ENCODE data around the gene TBC1D22A. TPM values are rescaled to one million over a fixed set of nuclear protein-coding genes. Genes with fewer than 3 reads are reported as not detected.

TBC1D22A gene
- total RNA-seq, 4 donors from 2014 or later: 31.2 to 111 (median 41.8) TPM

DNA sequence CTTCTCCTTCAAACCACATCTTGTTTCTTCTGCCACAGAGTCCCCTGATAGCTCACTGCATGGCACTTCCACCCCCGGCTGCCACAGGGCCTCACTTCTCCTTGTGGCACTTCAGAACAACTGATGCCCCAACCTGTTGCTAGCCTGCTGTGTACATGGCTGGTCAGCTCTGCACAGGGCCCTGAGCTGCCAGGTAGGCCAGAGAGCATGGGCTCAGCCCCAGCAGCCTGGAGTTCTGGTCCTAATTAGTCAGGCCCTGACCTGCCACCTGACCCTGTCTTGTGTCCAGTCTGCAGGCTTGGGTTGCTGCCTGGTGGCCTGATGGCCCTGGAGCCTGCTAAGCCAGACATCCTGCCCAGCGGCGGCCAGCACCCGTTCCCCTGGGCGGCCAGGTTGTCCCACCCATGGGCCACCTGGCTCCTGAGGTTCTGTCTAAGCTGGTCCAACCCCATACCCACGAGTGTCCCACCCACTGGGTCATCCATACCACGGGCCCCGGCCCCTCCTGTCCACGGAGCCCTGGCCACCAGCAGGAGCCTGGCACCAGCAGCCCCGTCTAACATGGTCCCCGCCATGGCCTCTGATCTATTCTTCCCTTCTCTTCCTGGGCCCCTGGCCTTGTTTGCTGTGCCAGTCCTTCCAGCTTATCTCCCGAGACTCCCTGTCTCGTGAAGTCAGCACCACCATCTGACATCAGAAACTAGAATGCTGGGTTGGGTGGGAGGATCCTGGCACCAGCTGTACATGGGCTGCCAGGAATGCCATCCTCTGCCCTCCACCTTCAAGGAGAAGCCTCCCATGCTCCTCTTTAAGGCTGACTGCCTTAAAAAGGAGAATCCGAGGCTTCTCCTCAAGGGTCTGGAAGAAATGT, 21.3 kb upstream of the TBC1D22A start:
- DNase-seq: no peak
- Histone ChIP-seq H3K27me3 (no peaks in the 10 kb centered on the region), H3K36me3 (no peaks in the 10 kb centered on the region), H3K9me3 (no peaks in the 10 kb centered on the region), H3K27ac (no peak overlapping the region), H3K4me3 (no peak overlapping the region), H3K4me1 (peaks cover 22 to 77% (median 48%) of the 10 kb centered on the region in 4 donors)
- 83 to 100% methylated on average over 2 to 12 of the region's 14 CpGs for WGBS, 2 donors (ENCODE audit: low coverage in 1 of 2)
- in situ Hi-C loops (cut with MboI; ENCODE audit: low pct_ligation_motif_present in 1 of 4, low pct_unique_long_range_greater_than_20kb in 1 of 4, low sequenced_read_pairs in 3 of 4): loop anchor here in 1 of 4 donors (25.0 kb wide), 1 partner anchor 179 kb away; no protein-coding TSS in a partner anchor
- intact Hi-C loops (cut with DNase I; ENCODE audit: low total_unique reads): no loop called here
- no peak for TF ChIP-seq POLR2AphosphoS5 (IDR thresholded peaks at IDR 0.05)
- TF ChIP-seq, protein P1, sequence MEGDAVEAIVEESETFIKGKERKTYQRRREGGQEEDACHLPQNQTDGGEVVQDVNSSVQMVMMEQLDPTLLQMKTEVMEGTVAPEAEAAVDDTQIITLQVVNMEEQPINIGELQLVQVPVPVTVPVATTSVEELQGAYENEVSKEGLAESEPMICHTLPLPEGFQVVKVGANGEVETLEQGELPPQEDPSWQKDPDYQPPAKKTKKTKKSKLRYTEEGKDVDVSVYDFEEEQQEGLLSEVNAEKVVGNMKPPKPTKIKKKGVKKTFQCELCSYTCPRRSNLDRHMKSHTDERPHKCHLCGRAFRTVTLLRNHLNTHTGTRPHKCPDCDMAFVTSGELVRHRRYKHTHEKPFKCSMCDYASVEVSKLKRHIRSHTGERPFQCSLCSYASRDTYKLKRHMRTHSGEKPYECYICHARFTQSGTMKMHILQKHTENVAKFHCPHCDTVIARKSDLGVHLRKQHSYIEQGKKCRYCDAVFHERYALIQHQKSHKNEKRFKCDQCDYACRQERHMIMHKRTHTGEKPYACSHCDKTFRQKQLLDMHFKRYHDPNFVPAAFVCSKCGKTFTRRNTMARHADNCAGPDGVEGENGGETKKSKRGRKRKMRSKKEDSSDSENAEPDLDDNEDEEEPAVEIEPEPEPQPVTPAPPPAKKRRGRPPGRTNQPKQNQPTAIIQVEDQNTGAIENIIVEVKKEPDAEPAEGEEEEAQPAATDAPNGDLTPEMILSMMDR (IDR thresholded peaks at IDR 0.05): no peak
- TF ChIP-seq POLR2A (IDR thresholded peaks at IDR 0.05): no peak
- no peak for TF ChIP-seq EP300 (IDR thresholded peaks at IDR 0.05; ENCODE audit: low read depth)

DNA sequence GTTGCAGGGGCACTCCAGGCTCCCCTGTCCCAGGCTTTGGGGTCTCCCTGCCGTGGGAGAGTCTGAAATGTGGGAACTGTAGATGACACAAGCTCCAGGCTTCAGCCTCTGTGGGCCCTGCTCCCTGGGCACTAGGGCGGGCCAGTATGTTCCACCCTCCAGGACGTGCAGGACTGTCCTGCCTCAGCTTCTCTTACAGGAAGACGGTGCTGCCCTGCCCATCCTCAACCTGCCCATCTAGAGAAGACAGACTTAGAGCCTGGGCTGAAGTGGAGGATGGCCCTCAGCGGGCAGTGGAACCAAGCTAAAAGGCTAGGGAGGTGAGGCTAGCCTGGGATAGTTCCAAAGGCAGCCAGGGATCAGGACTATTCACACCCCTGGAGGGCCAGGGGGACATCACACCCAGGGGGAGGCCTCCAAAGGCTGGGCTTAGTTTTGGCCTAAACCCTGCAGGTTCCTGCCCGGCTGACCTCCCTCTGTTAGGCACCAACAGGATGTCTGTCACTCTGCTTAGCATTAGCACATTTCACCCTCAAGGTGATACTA, 20.4 kb upstream of the TBC1D22A start:
- in situ Hi-C loops (cut with MboI; ENCODE audit: low pct_ligation_motif_present in 1 of 4, low pct_unique_long_range_greater_than_20kb in 1 of 4, low sequenced_read_pairs in 3 of 4) (loop anchor here in 1 of 4 donors (25.0 kb wide), 1 partner anchor 180 kb away; no protein-coding TSS in a partner anchor), intact Hi-C loops (cut with DNase I; ENCODE audit: low total_unique reads) (no loop called here)
- 77% methylated on average over 6 of the region's 6 CpGs; no CpG with 5 or more reads in 1 of the 2 donors for WGBS, 2 donors (ENCODE audit: low coverage in 1 of 2)
- H3K9me3 ChIP-seq: no peaks in the 10 kb centered on the region
- peak overlapping the region; percentile 65 to 71 (median 66) for H3K27ac ChIP-seq
- H3K4me3 ChIP-seq: no peak overlapping the region
- TF ChIP-seq POLR2A (IDR thresholded peaks at IDR 0.05): no peak
- TF ChIP-seq EP300 (IDR thresholded peaks at IDR 0.05; ENCODE audit: low read depth): no peak
- TF ChIP-seq, protein P1 (IDR thresholded peaks at IDR 0.05): no peak
- TF ChIP-seq POLR2AphosphoS5 (IDR thresholded peaks at IDR 0.05): no peak
- H3K4me1 ChIP-seq: peaks cover 16 to 68% (median 39%) of the 10 kb centered on the region in 4 donors
- H3K36me3 ChIP-seq: no peaks in the 10 kb centered on the region
- DNase-seq: no peak
- no peaks in the 10 kb centered on the region for H3K27me3 ChIP-seq

DNA sequence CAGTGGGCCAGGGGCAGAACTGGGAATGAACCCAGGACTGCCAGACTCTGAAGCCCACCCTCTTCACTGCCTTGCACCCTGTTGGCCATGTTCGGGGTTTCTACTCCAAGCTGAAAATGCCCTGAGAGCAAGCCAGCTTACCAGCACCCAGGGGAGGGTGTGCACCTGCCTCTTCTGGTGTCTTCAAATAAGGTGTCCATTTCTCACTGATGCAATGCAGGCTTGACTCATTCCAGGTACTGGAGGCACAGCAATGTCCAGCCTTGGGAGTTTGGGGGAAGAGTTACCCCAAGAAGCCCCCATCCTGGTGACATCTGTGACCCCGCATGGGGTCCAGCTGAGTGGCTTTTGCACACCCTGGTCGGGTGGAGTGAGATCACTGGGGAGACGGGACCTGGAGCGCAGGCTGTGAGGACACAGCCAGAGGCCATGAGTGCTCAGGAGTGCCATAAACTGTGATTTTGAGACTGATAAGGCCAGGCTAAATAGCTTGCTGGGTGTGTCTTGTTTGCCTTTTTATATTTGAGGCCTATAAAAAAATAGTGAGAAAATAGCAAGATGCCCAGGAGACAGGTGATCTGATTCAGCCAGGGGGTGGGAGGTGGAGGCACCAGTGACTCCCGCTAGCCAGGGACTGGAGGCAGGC, 19.8 kb upstream of the TBC1D22A start:
- in situ Hi-C loops (cut with MboI; ENCODE audit: low pct_ligation_motif_present in 1 of 4, low pct_unique_long_range_greater_than_20kb in 1 of 4, low sequenced_read_pairs in 3 of 4): loop anchor here in 1 of 4 donors (25.0 kb wide), 1 partner anchor 180 kb away; no protein-coding TSS in a partner anchor
- intact Hi-C loops (cut with DNase I; ENCODE audit: low total_unique reads): no loop called here
- Histone ChIP-seq H3K36me3 (no peaks in the 10 kb centered on the region), H3K4me3 (no peak overlapping the region), H3K9me3 (no peaks in the 10 kb centered on the region), H3K4me1 (peaks cover 16 to 65% (median 36%) of the 10 kb centered on the region in 4 donors), H3K27ac (peak overlapping the region; percentile 65 to 71 (median 66)), H3K27me3 (no peaks in the 10 kb centered on the region)
- DNase-seq: peak; percentile 72
- WGBS, 2 donors (ENCODE audit: low coverage in 1 of 2): 47 to 83% methylated on average over 2 to 6 of the region's 6 CpGs
- TF ChIP-seq EP300 (IDR thresholded peaks at IDR 0.05; ENCODE audit: low read depth): no peak
- peak in 2 of 3 donors; percentile 23 to 48 for TF ChIP-seq POLR2AphosphoS5 (IDR thresholded peaks at IDR 0.05)
- TF ChIP-seq, protein P1 (IDR thresholded peaks at IDR 0.05): no peak
- no peak for TF ChIP-seq POLR2A (IDR thresholded peaks at IDR 0.05)

DNA sequence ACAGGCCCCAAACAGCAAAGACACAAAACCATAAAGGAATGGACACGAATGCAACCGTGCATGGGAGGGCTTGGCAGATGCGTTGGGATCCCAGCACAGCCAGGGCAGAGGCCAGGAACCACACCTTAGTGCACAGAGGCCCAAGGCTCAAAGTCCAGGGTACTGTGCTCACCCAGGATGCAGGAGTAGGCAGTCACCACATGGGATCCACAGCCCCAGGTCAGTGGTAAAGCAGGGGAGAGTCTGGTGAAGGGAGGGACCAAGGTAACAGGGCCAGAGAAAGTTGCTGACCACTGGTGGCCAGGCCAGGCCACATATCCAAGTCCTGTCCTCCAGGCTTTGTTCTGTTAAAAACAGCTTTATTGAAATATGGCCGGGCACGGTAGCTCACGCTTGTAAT, 17.9 kb upstream of the TBC1D22A start:
- Histone ChIP-seq H3K4me3 (no peak overlapping the region), H3K27me3 (no peaks in the 10 kb centered on the region), H3K4me1 (peaks cover 16 to 56% (median 30%) of the 10 kb centered on the region in 4 donors), H3K27ac (peak overlapping the region; percentile 65 to 71 (median 66)), H3K9me3 (no peaks in the 10 kb centered on the region), H3K36me3 (no peaks in the 10 kb centered on the region)
- intact Hi-C loops (cut with DNase I; ENCODE audit: low total_unique reads) (no loop called here), in situ Hi-C loops (cut with MboI; ENCODE audit: low pct_ligation_motif_present in 1 of 4, low pct_unique_long_range_greater_than_20kb in 1 of 4, low sequenced_read_pairs in 3 of 4) (loop anchor here in 1 of 4 donors (25.0 kb wide), 1 partner anchor 182 kb away; no protein-coding TSS in a partner anchor)
- WGBS, 2 donors (ENCODE audit: low coverage in 1 of 2): 73% methylated on average over 6 of the region's 6 CpGs; no CpG with 5 or more reads in 1 of the 2 donors
- TF ChIP-seq EP300 (IDR thresholded peaks at IDR 0.05; ENCODE audit: low read depth): no peak
- TF ChIP-seq, protein P1 (IDR thresholded peaks at IDR 0.05): peak in 2 of 5 experiments; percentile 37 to 58
- TF ChIP-seq POLR2AphosphoS5 (IDR thresholded peaks at IDR 0.05): peak in 2 of 3 donors; percentile 52 to 73
- no peak for TF ChIP-seq POLR2A (IDR thresholded peaks at IDR 0.05)
- DNase-seq: peak; percentile 86

Data from transverse colon (tissue), 4 donors.